HG02610 (cell line): ENCODE data around the gene MTMR2.
A peak's percentile ranks its signal among the peaks of the same experiment; 100 is the strongest.
"Not testable (repeated sequence)": the region's sequence is repeated elsewhere in the genome, so short reads cannot be mapped to it uniquely, and the experiment has no call there.

ENCODE experiments used
- ATAC-seq: cut with Tn5 transposase; IDR thresholded peaks from one replicate; pipeline ENCODE4 v1.9.1; 2021; ENCODE audit warnings: mild to moderate bottlenecking, moderate library complexity; ENCODE audit not compliant: unreplicated experiment

The MTMR2 gene

DNA sequence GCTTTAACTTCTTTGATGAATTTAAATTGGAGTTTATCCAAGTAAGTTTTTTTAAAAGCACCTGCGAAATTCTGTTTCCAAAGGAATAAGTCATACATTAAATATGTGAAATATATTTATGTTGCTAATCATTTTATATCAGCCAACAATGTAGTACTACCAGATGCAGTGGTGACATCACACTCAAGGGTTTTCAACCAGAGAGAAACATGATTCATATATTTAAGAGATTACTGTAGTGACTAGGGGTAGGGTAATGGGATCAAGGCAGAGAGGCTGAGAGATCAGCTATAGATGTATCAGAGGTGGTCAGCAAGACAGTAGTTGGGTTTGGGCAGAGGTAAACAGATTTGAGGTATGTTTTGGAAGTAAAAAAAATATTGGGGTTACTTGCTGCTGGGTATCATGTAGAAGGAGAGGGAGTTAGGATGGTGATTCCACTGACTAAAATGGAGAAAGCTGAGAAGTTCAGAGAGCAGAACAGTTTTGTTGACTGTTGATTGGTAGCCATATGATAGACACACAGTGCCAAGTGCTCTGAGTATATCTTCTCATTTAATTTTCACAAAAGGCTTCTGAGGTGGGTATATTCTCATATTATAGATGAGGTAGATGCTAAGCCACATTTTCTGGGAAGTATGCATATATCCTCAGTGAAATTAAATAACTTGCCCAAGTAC is 94.2 kb downstream of the MTMR2 start:
- no peak for ATAC-seq

DNA sequence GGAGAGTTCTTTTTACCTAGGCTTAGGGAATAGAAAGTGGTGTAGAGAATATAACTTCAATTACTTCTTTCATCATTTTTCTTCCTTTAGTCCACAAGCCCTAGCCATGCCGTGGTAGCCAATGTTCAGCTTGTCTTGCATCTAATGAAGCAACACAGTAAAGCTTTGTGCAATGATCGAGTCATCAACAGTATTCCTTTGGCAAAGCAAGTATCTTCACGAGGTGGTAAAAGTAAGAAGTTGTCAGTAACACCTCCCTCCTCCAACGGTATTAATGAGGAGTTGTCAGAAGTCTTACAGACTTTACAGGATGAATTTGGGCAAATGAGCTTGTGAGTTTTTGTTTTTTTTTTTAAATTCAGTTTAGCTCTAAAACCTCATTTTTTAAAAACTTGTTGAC is 96.2 kb downstream of the MTMR2 start:
- no peak for ATAC-seq

DNA sequence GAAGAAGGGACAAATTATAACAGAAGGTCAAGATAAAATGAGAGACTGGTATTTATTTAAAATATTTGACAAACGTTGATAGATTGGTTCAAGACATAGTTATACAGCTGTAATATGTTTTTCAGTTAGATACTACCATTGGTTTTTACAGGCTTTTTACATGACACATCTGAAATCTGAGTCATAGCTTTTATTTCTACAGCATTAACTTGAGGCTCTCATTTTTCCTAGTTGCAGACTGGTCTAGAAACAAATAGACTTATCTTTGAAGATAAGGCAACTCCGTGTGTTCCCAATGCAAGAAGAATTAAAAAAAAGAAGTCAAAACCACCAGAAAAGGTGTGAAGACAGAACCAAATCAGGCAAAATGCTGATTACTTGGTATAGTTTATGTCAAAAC is 102.3 kb downstream of the MTMR2 start:
- ATAC-seq, result no peak

- ATAC-seq, result peak; percentile 70
These were observed 107.9 kb downstream of the MTMR2 start for GRCh38 chr11:95816037-95816436.

DNA sequence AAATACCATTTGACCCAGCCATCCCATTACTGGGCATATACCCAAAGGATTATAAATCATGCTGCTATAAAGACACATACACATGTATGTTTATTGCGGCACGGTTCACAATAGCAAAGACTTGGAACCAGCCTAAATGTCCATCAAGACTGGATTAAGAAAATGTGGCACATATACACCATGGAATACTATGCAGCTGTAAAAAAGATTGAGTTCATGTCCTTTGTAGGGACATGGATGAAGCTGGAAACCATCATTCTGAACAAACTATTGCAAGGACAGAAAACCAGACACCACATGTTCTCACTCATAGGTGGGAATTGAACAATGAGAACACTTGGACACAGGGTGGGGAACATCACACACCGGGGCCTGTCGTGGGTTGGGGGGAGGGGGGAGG is 112.9 kb downstream of the MTMR2 start:
- ATAC-seq, result not testable (repeated sequence)

- not testable (repeated sequence) for ATAC-seq
These were observed 117.4 kb downstream of the MTMR2 start for GRCh38 chr11:95806464-95806863.

DNA sequence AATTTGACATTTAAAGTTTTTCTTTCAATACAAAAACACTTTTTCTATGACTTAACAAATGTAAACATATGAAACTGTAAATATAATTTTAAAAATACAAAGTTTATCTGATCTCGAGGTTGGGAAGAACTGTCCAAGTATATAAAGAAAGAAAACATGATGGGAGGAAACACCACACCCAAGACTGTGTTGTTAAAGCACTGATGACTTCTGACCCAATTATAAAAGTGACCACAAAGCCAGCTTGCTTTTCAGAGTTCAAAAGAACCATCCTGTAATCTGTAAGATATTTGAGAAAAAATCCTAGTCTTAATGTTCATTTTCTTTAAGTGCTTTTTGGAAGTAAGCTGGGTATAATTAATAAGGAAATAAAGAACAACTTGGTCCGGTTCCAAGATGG is 118.0 kb downstream of the MTMR2 start:
- ATAC-seq, result no peak

GRCh38 chr11:95803973-95804372 is 119.9 kb downstream of the MTMR2 start:
- no peak for ATAC-seq

DNA sequence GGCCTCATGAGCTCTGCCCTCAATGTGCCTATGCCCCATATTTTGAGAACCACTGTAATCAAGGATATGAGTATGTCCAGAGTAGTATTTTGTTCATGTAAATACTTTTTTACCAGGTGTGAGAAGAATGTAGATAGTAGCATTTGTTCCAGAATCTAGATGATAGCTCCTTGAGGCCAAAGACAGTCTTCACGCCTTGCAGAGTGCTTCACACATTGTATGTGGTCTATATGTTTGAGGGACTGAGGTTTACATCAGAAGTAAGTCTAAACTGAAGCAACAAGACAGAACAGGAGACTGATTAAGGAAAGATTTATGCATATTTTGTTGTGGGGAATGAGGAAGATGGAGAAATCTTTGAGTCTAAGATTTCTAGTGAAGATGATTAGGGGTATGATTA is 121.1 kb downstream of the MTMR2 start:
- no peak for ATAC-seq

DNA sequence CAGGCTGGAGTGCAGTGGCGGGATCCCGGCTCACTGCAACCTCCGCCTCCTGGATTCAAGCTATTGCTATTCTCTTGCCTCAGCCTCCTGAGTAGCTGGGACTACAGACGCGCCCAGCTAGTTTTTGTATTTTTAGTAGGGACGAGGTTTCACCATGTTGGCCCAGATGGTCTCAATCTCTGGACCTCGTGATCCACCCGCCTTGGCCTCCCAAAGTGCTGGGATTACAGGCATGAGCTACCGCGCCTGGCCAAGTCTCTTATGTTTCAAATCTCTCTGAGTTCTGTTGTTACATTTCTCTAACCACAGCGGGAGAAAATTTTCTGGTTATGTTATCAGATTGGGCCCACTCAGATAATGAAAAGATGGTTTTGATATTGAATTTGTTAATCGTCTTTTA is 123.5 kb downstream of the MTMR2 start:
- ATAC-seq, result no peak

GRCh38 chr11:95799546-95799945 is 124.4 kb downstream of the MTMR2 start:
- ATAC-seq, result no peak

- no peak for ATAC-seq
These were observed 127.4 kb downstream of the MTMR2 start for GRCh38 chr11:95796501-95796900.

DNA sequence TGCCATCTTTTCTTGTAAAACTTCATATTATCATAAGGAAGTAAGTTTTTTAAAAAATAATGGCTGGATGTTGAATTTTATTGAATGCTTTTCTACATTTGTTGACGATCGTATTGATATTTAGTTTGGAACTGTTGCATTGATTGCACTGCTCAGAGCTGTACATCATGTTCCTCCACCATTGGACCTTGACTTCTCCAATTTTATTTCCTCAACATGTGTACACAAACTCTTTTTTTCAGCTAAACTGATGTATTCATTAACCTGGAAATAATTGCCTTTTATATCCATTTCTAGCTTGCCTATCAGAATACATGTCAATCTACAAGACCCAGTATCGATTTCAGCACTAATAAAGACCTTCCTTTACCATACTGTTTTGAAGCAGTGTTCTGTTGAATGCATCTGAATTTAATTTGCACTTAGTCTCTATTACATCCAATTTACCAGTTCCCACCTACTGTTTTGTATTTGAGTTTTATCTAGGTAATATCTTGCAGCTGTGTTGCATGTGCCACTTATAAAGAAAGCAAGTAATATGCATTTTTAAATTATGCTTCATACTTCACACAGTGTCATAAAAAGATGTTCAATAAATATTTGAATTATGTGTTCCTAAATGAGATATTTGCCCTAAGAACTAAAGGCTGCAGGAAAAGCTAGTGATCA is 128.1 kb downstream of the MTMR2 start:
- no peak for ATAC-seq

GRCh38 chr11:95794086-95794485 is 129.8 kb downstream of the MTMR2 start:
- ATAC-seq, result no peak

- ATAC-seq, result no peak
These were observed 130.8 kb downstream of the MTMR2 start for GRCh38 chr11:95793116-95793515.

- ATAC-seq, result no peak
These were observed 131.2 kb downstream of the MTMR2 start for GRCh38 chr11:95792700-95793099.

GRCh38 chr11:95792200-95792599 is 131.7 kb downstream of the MTMR2 start:
- ATAC-seq, result no peak

GRCh38 chr11:95791709-95792033 is 132.2 kb downstream of the MTMR2 start:
- no peak for ATAC-seq

- ATAC-seq, result no peak
These were observed 132.8 kb downstream of the MTMR2 start for GRCh38 chr11:95790933-95791708.

GRCh38 chr11:95790123-95790932 is 133.6 kb downstream of the MTMR2 start, which contains the start of gene CEP57:
Gene CEP57 (plus strand): TSS chr11:95790498. CDS start chr11:95790699, 201 bp downstream.
- peak; percentile 75 for ATAC-seq

- ATAC-seq, result peak; percentile 75
These were observed 134.3 kb downstream of the MTMR2 start, which contains the start of gene FAM76B for GRCh38 chr11:95789506-95790122. Gene FAM76B (minus strand): TSS chr11:95789782. CDS start chr11:95789478, 304 bp downstream.
